HFFc6 (cell line): ENCODE data around the gene ESM1. TPM values are rescaled to one million over a fixed set of nuclear protein-coding genes. Genes with fewer than 3 reads are reported as not detected.
A peak's percentile ranks its signal among the peaks of the same experiment; 100 is the strongest.
"Not testable (repeated sequence)": the region's sequence is repeated elsewhere in the genome, so short reads cannot be mapped to it uniquely, and the experiment has no call there.

Experiments used
- DNase-seq: peaks from one replicate; pipeline ENCODE4 v3.0.0-alpha.2; 2018
- H3K27ac Mint-ChIP-seq: 2 replicates; pipeline ENCODE4 v1.8.0; 2020; ENCODE audit warnings: mild to moderate bottlenecking, mixed read lengths
- H3K27me3 Mint-ChIP-seq: 2 replicates; pipeline ENCODE4 v1.8.0; 2021; ENCODE audit warnings: mild to moderate bottlenecking, moderate library complexity, mixed read lengths; ENCODE audit not compliant: insufficient read depth
- H3K36me3 Mint-ChIP-seq: 2 replicates; pipeline ENCODE4 v1.8.0; 2021; ENCODE audit warnings: low read depth, mixed read lengths
- H3K4me1 Mint-ChIP-seq: 2 replicates; pipeline ENCODE4 v1.8.0; 2020; ENCODE audit warnings: low read depth, mixed read lengths
- H3K4me3 Mint-ChIP-seq: 2 replicates; pipeline ENCODE4 v1.8.0; 2020; ENCODE audit warnings: mild to moderate bottlenecking, moderate library complexity, mixed read lengths
- H3K9me3 Mint-ChIP-seq: 2 replicates; pipeline ENCODE4 v1.8.0; 2020; ENCODE audit warnings: mild to moderate bottlenecking, mixed read lengths
- CTCF ChIP-seq: fragments of 200-600 bp; sonication (generic); IDR thresholded peaks from 2 replicates; pipeline ENCODE4 v1.5.0; 2021; ENCODE audit warnings: antibody characterized with exemption, mild to moderate bottlenecking
- total RNA-seq, 6 experiments: library from RNA; stranded (reverse); fragmentation: NEBNext Ultra II Directional; extraction: Animal tissue kit (Norgen Biotek cat#: 25700); gene quantifications; 2 replicates in 1 of 6; 3 replicates in 5 of 6; pipeline ENCODE4 v1.2.3, GENCODE V29; 2021

The ESM1 gene
- total RNA-seq, 6 experiments from 2014 or later = 8.5 to 54.1 (median 9.1) TPM

GRCh38 chr5:55003432-55004065 lies 18.2 kb upstream of the ESM1 start:
- H3K27me3 Mint-ChIP-seq = no peaks in the 10 kb centered on the region; the same call in 1 of the 2 replicates
- no peak overlapping the region for H3K4me3 Mint-ChIP-seq
- peaks cover 56% of the 10 kb centered on the region for H3K4me1 Mint-ChIP-seq
- H3K27ac Mint-ChIP-seq = peak overlapping the region; percentile 72
- TF ChIP-seq CTCF = no peak
- no peak for DNase-seq
- H3K36me3 Mint-ChIP-seq = no peaks in the 10 kb centered on the region
- no peaks in the 10 kb centered on the region; the same call in 1 of the 2 replicates for H3K9me3 Mint-ChIP-seq

GRCh38 chr5:55002166-55002565 lies 16.8 kb upstream of the ESM1 start:
- not testable (repeated sequence) for H3K9me3 Mint-ChIP-seq, H3K36me3 Mint-ChIP-seq, DNase-seq, H3K27me3 Mint-ChIP-seq, H3K4me3 Mint-ChIP-seq, H3K27ac Mint-ChIP-seq
- H3K4me1 Mint-ChIP-seq = peaks cover 46% of the 10 kb centered on the region

GRCh38 chr5:54997081-54997480 lies 11.7 kb upstream of the ESM1 start:
- Mint-ChIP-seq H3K4me1 (peaks cover 40% of the 10 kb centered on the region), H3K27me3 (no peaks in the 10 kb centered on the region), H3K27ac (peak overlapping the region; percentile 67), H3K9me3 (no peaks in the 10 kb centered on the region; the same call in 1 of the 2 replicates), H3K36me3 (no peaks in the 10 kb centered on the region), H3K4me3 (no peak overlapping the region)
- DNase-seq = no peak
- no peak for TF ChIP-seq CTCF

- DNase-seq = no peak
Measured at GRCh38 chr5:54996466-54996865, 11.1 kb upstream of the ESM1 start.

GRCh38 chr5:54995168-54995567 lies 9.8 kb upstream of the ESM1 start:
- H3K4me3 Mint-ChIP-seq = no peak overlapping the region
- no peak overlapping the region for H3K27ac Mint-ChIP-seq
- TF ChIP-seq CTCF = no peak
- peaks cover 59% of the 10 kb centered on the region for H3K4me1 Mint-ChIP-seq
- H3K9me3 Mint-ChIP-seq = no peaks in the 10 kb centered on the region
- DNase-seq = no peak
- no peaks in the 10 kb centered on the region for H3K27me3 Mint-ChIP-seq
- no peaks in the 10 kb centered on the region for H3K36me3 Mint-ChIP-seq

More at GRCh38 chr5:54996466-54996865, 11.1 kb upstream of the ESM1 start:
- peaks cover 46% of the 10 kb centered on the region for H3K4me1 Mint-ChIP-seq
- no peaks in the 10 kb centered on the region for H3K36me3 Mint-ChIP-seq
- no peaks in the 10 kb centered on the region for H3K9me3 Mint-ChIP-seq
- TF ChIP-seq CTCF = no peak
- peak overlapping the region; percentile 67 for H3K27ac Mint-ChIP-seq
- H3K27me3 Mint-ChIP-seq = no peaks in the 10 kb centered on the region
- no peak overlapping the region for H3K4me3 Mint-ChIP-seq

GRCh38 chr5:54994628-54995027 lies 9.2 kb upstream of the ESM1 start:
- Mint-ChIP-seq H3K4me1 (peaks cover 65% of the 10 kb centered on the region), H3K4me3 (no peak overlapping the region), H3K9me3 (no peaks in the 10 kb centered on the region), H3K36me3 (no peaks in the 10 kb centered on the region), H3K27me3 (no peaks in the 10 kb centered on the region), H3K27ac (no peak overlapping the region)
- TF ChIP-seq CTCF = no peak
- no peak for DNase-seq
